ENCODE data around the gene ERAL1.

- TF ChIP-seq CTCF (IDR thresholded peaks at IDR 0.05) (no peak), POLR2A (IDR thresholded peaks at IDR 0.05) (no peak)
These were observed 30.5 kb downstream of the ERAL1 start for GRCh38 chr17:28885363-28885762.

All from transverse colon (tissue), 3 donors.